Stimulated activated naive B cell treated with anti-CD40 and anti-IgM and Interleukin-4, amounts not matched to agents 10 μg/mL and 1 μg/mL and 100 μg/mL, for 72 hours (primary cell): ENCODE data around the gene DIS3L.
"Not testable (repeated sequence)": the region's sequence is repeated elsewhere in the genome, so short reads cannot be mapped to it uniquely, and the experiment has no call there.

Source experiments
- ATAC-seq, 2 donors: fragments of 150-1000 bp; cut with Tn5 transposase; replicated peaks; 2 replicates each; pipeline ENCODE4 v1.10.0; 2021; ENCODE audit warnings: moderate library complexity in 1 of 2
- DNase-seq: peaks from one replicate; pipeline ENCODE4 v3.0.0; 2021
- H3K27ac Mint-ChIP-seq: one replicate; pipeline ENCODE4 v1.8.0; 2022; ENCODE audit warnings: mild to moderate bottlenecking, mixed read lengths
- H3K27me3 Mint-ChIP-seq, 2 donors: one replicate each; pipeline ENCODE4 v1.8.0; 2022; ENCODE audit warnings: mixed read lengths in 2 of 2
- H3K36me3 Mint-ChIP-seq, 2 donors: one replicate each; pipeline ENCODE4 v1.8.0; 2022; ENCODE audit warnings: mixed read lengths in 2 of 2, mild to moderate bottlenecking in 1 of 2
- H3K4me1 Mint-ChIP-seq, 2 donors: one replicate each; pipeline ENCODE4 v1.8.0; 2022; ENCODE audit warnings: mixed read lengths in 2 of 2, mild to moderate bottlenecking in 1 of 2
- H3K4me3 Mint-ChIP-seq, 2 donors: one replicate each; pipeline ENCODE4 v1.8.0; 2022; ENCODE audit warnings: mild to moderate bottlenecking in 2 of 2, mixed read lengths in 2 of 2, moderate library complexity in 1 of 2
- H3K9me3 Mint-ChIP-seq, 2 donors: one replicate each; pipeline ENCODE4 v1.8.0; 2022; ENCODE audit warnings: mixed read lengths in 2 of 2, mild to moderate bottlenecking in 1 of 2

The DIS3L gene

GRCh38 chr15:66290007-66290406 is 3.4 kb upstream of the DIS3L start:
- Mint-ChIP-seq H3K9me3 (no peaks in the 10 kb centered on the region), H3K27me3 (no peaks in the 10 kb centered on the region), H3K4me3 (no peak overlapping the region), H3K36me3 (no peaks in the 10 kb centered on the region), H3K27ac (no peak overlapping the region), H3K4me1 (peaks cover 23 to 31% of the 10 kb centered on the region in 2 donors)
- ATAC-seq (no peak), DNase-seq (no peak)

GRCh38 chr15:66290518-66290917 is 2.9 kb upstream of the DIS3L start:
- Mint-ChIP-seq H3K27ac (no peak overlapping the region), H3K4me3 (no peak overlapping the region), H3K36me3 (no peaks in the 10 kb centered on the region), H3K4me1 (peaks cover 23 to 33% of the 10 kb centered on the region in 2 donors), H3K9me3 (no peaks in the 10 kb centered on the region), H3K27me3 (no peaks in the 10 kb centered on the region)
- peak; percentile 5 for DNase-seq
- peak in 1 of 2 donors; percentile 22 for ATAC-seq

- no peak for DNase-seq
- H3K4me3 Mint-ChIP-seq, result peak overlapping the region; percentile 72 to 87
- H3K36me3 Mint-ChIP-seq, result peaks cover 0 to 5% of the 10 kb centered on the region in 2 donors
- H3K27ac Mint-ChIP-seq, result peak overlapping the region; percentile 96
- no peak for ATAC-seq
- H3K9me3 Mint-ChIP-seq, result no peaks in the 10 kb centered on the region
- peaks cover 23 to 33% of the 10 kb centered on the region in 2 donors for H3K4me1 Mint-ChIP-seq
- no peaks in the 10 kb centered on the region for H3K27me3 Mint-ChIP-seq
Observed at GRCh38 chr15:66291816-66292570, 1.4 kb upstream of the DIS3L start.

- Mint-ChIP-seq H3K36me3 (peaks cover 0 to 5% of the 10 kb centered on the region in 2 donors), H3K27ac (peak overlapping the region; percentile 96), H3K9me3 (no peaks in the 10 kb centered on the region), H3K4me1 (peaks cover 23 to 33% of the 10 kb centered on the region in 2 donors), H3K27me3 (no peaks in the 10 kb centered on the region), H3K4me3 (peak overlapping the region; percentile 72 to 87)
- ATAC-seq (no peak), DNase-seq (no peak)
Observed at GRCh38 chr15:66292571-66293418, 573 bp upstream of the DIS3L start.

- H3K4me3 Mint-ChIP-seq, result peak overlapping the region; percentile 89 to 91
- peaks cover 23 to 37% of the 10 kb centered on the region in 2 donors for H3K4me1 Mint-ChIP-seq
- H3K36me3 Mint-ChIP-seq, result peaks cover 8 to 13% of the 10 kb centered on the region in 2 donors
- H3K27me3 Mint-ChIP-seq, result no peaks in the 10 kb centered on the region
- no peak for DNase-seq
- H3K27ac Mint-ChIP-seq, result peak overlapping the region; percentile 94
- no peaks in the 10 kb centered on the region for H3K9me3 Mint-ChIP-seq
- ATAC-seq, result peak; percentile 14 to 52
Observed at GRCh38 chr15:66294157-66294931, 976 bp downstream of the DIS3L start.

- Mint-ChIP-seq H3K36me3 (peaks cover 8 to 13% of the 10 kb centered on the region in 2 donors), H3K9me3 (no peaks in the 10 kb centered on the region), H3K4me3 (peak overlapping the region; percentile 89 to 91), H3K4me1 (peaks cover 23 to 37% of the 10 kb centered on the region in 2 donors), H3K27me3 (no peaks in the 10 kb centered on the region), H3K27ac (peak overlapping the region; percentile 94)
- ATAC-seq (no peak), DNase-seq (no peak)
Observed at GRCh38 chr15:66294932-66295235, 1.5 kb downstream of the DIS3L start.

- peaks cover 19 to 29% of the 10 kb centered on the region in 2 donors for H3K4me1 Mint-ChIP-seq
- H3K9me3 Mint-ChIP-seq, result no peaks in the 10 kb centered on the region
- no peak overlapping the region for H3K27ac Mint-ChIP-seq
- no peak for DNase-seq
- H3K36me3 Mint-ChIP-seq, result peaks cover 13 to 22% of the 10 kb centered on the region in 2 donors
- no peak overlapping the region for H3K4me3 Mint-ChIP-seq
- ATAC-seq, result no peak
- no peaks in the 10 kb centered on the region for H3K27me3 Mint-ChIP-seq
Observed at GRCh38 chr15:66296186-66296585, 2.8 kb downstream of the DIS3L start.

GRCh38 chr15:66298803-66299251 is 5.5 kb downstream of the DIS3L start:
- H3K4me3 Mint-ChIP-seq, result no peak overlapping the region
- H3K36me3 Mint-ChIP-seq, result peaks cover 15 to 26% of the 10 kb centered on the region in 2 donors
- no peak overlapping the region for H3K27ac Mint-ChIP-seq
- ATAC-seq (no peak), DNase-seq (no peak)
- peaks cover 10 to 17% of the 10 kb centered on the region in 2 donors for H3K4me1 Mint-ChIP-seq
- no peaks in the 10 kb centered on the region for H3K9me3 Mint-ChIP-seq
- no peaks in the 10 kb centered on the region for H3K27me3 Mint-ChIP-seq

- H3K4me1 Mint-ChIP-seq, result peaks cover 4% of the 10 kb centered on the region in 2 donors
- no peaks in the 10 kb centered on the region for H3K9me3 Mint-ChIP-seq
- ATAC-seq, result no peak
- no peak overlapping the region for H3K4me3 Mint-ChIP-seq
- no peak for DNase-seq
- H3K36me3 Mint-ChIP-seq, result peaks cover 15 to 25% of the 10 kb centered on the region in 2 donors
- no peaks in the 10 kb centered on the region for H3K27me3 Mint-ChIP-seq
- no peak overlapping the region for H3K27ac Mint-ChIP-seq
Observed at GRCh38 chr15:66302489-66303278, 9.3 kb downstream of the DIS3L start.

GRCh38 chr15:66304425-66304824 is 11.1 kb downstream of the DIS3L start:
- H3K27ac Mint-ChIP-seq, ATAC-seq, H3K27me3 Mint-ChIP-seq, DNase-seq, H3K4me1 Mint-ChIP-seq, H3K9me3 Mint-ChIP-seq, H3K4me3 Mint-ChIP-seq: not testable (repeated sequence)
- H3K36me3 Mint-ChIP-seq, result peaks cover 17 to 27% of the 10 kb centered on the region in 2 donors

- H3K4me1 Mint-ChIP-seq, result peaks cover 0 to 2% of the 10 kb centered on the region in 2 donors
- no peak overlapping the region for H3K4me3 Mint-ChIP-seq
- ATAC-seq (no peak), DNase-seq (no peak)
- peaks cover 23 to 29% of the 10 kb centered on the region in 2 donors for H3K36me3 Mint-ChIP-seq
- H3K27ac Mint-ChIP-seq, result no peak overlapping the region
- no peaks in the 10 kb centered on the region for H3K27me3 Mint-ChIP-seq
- H3K9me3 Mint-ChIP-seq, result no peaks in the 10 kb centered on the region
Observed at GRCh38 chr15:66306381-66306780, 13.0 kb downstream of the DIS3L start.

GRCh38 chr15:66308531-66308930 is 15.2 kb downstream of the DIS3L start:
- ATAC-seq, result no peak
- H3K9me3 Mint-ChIP-seq, result no peaks in the 10 kb centered on the region
- peaks cover 29 to 36% of the 10 kb centered on the region in 2 donors for H3K36me3 Mint-ChIP-seq
- H3K4me1 Mint-ChIP-seq, result peaks cover 0 to 2% of the 10 kb centered on the region in 2 donors
- H3K27ac Mint-ChIP-seq, result no peak overlapping the region
- no peak for DNase-seq
- H3K4me3 Mint-ChIP-seq, result no peak overlapping the region
- no peaks in the 10 kb centered on the region for H3K27me3 Mint-ChIP-seq

- H3K4me3 Mint-ChIP-seq, result no peak overlapping the region
- H3K27me3 Mint-ChIP-seq, result no peaks in the 10 kb centered on the region
- ATAC-seq, result no peak
- no peak overlapping the region for H3K27ac Mint-ChIP-seq
- peaks cover 30 to 37% of the 10 kb centered on the region in 2 donors for H3K36me3 Mint-ChIP-seq
- H3K9me3 Mint-ChIP-seq, result no peaks in the 10 kb centered on the region
- H3K4me1 Mint-ChIP-seq, result peaks cover 0 to 2% of the 10 kb centered on the region in 2 donors
- DNase-seq, result no peak
Observed at GRCh38 chr15:66309828-66310227, 16.5 kb downstream of the DIS3L start.
